Measurements from ENCODE around the gene CD81. TPM values are rescaled to one million over a fixed set of nuclear protein-coding genes. Genes with fewer than 3 reads are reported as not detected.

Gene CD81
- total and polyA plus RNA-seq, 10 of the 15 experiments (the other 5 are each of a cell fraction or from before 2014, with no cell fraction given), result 2.0 to 145 (median 57.2) TPM

GRCh38 chr11:2419638-2420501, 42.8 kb downstream of the CD81 start:
- ChIA-PET POLR2A (interaction anchor here (0.7 to 1.4 kb wide), 2 partner anchors 22 to 114 kb away, joined by 3 read pairs; no protein-coding TSS in a partner anchor), RAD21 (ENCODE audit: unreplicated experiment) (interaction anchor here (0.7 to 7.3 kb wide), 13 partner anchors 19 to 234 kb away, joined by 3 to 187 read pairs (median 3); partner anchors contain the start of genes C11orf21, TSPAN32 and TSSC4), SMC1A (ENCODE audit: uncharacterized antibody, unreplicated experiment) (interaction anchor here (0.9 to 3.4 kb wide), 7 partner anchors 111 to 221 kb away, joined by 3 to 60 read pairs (median 3); no protein-coding TSS in a partner anchor), CTCF (interaction anchor here (0.6 to 9.5 kb wide), 20 partner anchors 11 to 493 kb away, joined by 3 to 271 read pairs (median 4); partner anchors contain the start of genes C11orf21, TSPAN32 and TSSC4)
- Histone ChIP-seq H3K27me3 (replicated peaks in 1 of 2; ENCODE audit: control insufficient read depth in 2 of 2, insufficient read depth in 2 of 2, low read length in 1 of 2) (no peaks in the 10 kb centered on the region), H3K9me3 (replicated peaks; ENCODE audit: control insufficient read depth, insufficient read depth, low read length) (no peaks in the 10 kb centered on the region), H3K79me2 (ENCODE audit: control insufficient read depth, insufficient read depth, low read length) (no peaks in the 10 kb centered on the region), H3K4me3 (no peak overlapping the region), H3K4me1 (ENCODE audit: control insufficient read depth, insufficient read depth, low read length) (no peaks in the 10 kb centered on the region), H4K20me1 (ENCODE audit: control insufficient read depth, insufficient read depth) (no peaks in the 10 kb centered on the region), H2AFZ (ENCODE audit: control insufficient read depth, low read depth, low read length) (no peak overlapping the region), H3K27ac (ENCODE audit: control insufficient read depth, insufficient read depth) (no peak overlapping the region), H3K9ac (ENCODE audit: control insufficient read depth, insufficient read depth, low read length) (no peak overlapping the region), H3K36me3 (ENCODE audit: control insufficient read depth in 2 of 2, insufficient read depth in 2 of 2, low read length in 1 of 2) (no peaks in the 10 kb centered on the region), H3K4me2 (ENCODE audit: control insufficient read depth, insufficient read depth) (no peak overlapping the region)
- FAIRE-seq (peak; percentile 70), DNase-seq (ENCODE audit: low read depth, low spot score) (peak; percentile 16), ATAC-seq (peak; percentile 89)
- intact Hi-C loops (cut with micrococcal nuclease; ENCODE audit: unreplicated experiment), result loop anchor here (1.0 to 10.0 kb wide), 3 partner anchors 65 to 223 kb away; no protein-coding TSS in a partner anchor
- in situ Hi-C loops (cut with MboI), result loop anchor here (5.0 kb wide), 2 partner anchors 108 to 218 kb away; no protein-coding TSS in a partner anchor
- TF ChIP-seq IRF3 (IDR thresholded peaks at IDR 0.05) (no peak), BHLHE40 (IDR thresholded peaks at IDR 0.05; ENCODE audit: borderline replicate concordance in 1 of 2, low read depth in 2 of 2, low read length in 1 of 2) (peak; percentile 49 to 60; a peak in 2 of 4 replicates), ATF3 (IDR thresholded peaks at IDR 0.05; ENCODE audit: borderline replicate concordance, extremely low read depth, low read depth, low read length) (no peak), YY1 (IDR thresholded peaks at IDR 0.05; ENCODE audit: low read depth, low read length) (0 out of 2 replicates have a peak, but pooled peaks have one; percentile 54), RAD21 (IDR thresholded peaks at IDR 0.05; ENCODE audit: insufficient read depth, low read depth, low read length) (peak; percentile 79), SRF (IDR thresholded peaks at IDR 0.05; ENCODE audit: low read depth in 2 of 2, low read length in 2 of 2) (no peak), MEF2A (IDR thresholded peaks at IDR 0.05; ENCODE audit: insufficient read depth, low read depth, low read length) (no peak), SMC3 (IDR thresholded peaks at IDR 0.05; ENCODE audit: borderline replicate concordance, low read length) (peak; percentile 98)
- TF ChIP-seq, protein P1, sequence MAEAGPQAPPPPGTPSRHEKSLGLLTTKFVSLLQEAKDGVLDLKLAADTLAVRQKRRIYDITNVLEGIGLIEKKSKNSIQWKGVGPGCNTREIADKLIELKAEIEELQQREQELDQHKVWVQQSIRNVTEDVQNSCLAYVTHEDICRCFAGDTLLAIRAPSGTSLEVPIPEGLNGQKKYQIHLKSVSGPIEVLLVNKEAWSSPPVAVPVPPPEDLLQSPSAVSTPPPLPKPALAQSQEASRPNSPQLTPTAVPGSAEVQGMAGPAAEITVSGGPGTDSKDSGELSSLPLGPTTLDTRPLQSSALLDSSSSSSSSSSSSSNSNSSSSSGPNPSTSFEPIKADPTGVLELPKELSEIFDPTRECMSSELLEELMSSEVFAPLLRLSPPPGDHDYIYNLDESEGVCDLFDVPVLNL (IDR thresholded peaks at IDR 0.05; ENCODE audit: low read depth, low read length), result 0 out of 2 replicates have a peak, but pooled peaks have one; percentile 32
- TF ChIP-seq, protein P2, sequence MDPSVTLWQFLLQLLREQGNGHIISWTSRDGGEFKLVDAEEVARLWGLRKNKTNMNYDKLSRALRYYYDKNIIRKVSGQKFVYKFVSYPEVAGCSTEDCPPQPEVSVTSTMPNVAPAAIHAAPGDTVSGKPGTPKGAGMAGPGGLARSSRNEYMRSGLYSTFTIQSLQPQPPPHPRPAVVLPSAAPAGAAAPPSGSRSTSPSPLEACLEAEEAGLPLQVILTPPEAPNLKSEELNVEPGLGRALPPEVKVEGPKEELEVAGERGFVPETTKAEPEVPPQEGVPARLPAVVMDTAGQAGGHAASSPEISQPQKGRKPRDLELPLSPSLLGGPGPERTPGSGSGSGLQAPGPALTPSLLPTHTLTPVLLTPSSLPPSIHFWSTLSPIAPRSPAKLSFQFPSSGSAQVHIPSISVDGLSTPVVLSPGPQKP (IDR thresholded peaks at IDR 0.05; ENCODE audit: low read depth, low read length), result no peak
- TF ChIP-seq, protein P3, sequence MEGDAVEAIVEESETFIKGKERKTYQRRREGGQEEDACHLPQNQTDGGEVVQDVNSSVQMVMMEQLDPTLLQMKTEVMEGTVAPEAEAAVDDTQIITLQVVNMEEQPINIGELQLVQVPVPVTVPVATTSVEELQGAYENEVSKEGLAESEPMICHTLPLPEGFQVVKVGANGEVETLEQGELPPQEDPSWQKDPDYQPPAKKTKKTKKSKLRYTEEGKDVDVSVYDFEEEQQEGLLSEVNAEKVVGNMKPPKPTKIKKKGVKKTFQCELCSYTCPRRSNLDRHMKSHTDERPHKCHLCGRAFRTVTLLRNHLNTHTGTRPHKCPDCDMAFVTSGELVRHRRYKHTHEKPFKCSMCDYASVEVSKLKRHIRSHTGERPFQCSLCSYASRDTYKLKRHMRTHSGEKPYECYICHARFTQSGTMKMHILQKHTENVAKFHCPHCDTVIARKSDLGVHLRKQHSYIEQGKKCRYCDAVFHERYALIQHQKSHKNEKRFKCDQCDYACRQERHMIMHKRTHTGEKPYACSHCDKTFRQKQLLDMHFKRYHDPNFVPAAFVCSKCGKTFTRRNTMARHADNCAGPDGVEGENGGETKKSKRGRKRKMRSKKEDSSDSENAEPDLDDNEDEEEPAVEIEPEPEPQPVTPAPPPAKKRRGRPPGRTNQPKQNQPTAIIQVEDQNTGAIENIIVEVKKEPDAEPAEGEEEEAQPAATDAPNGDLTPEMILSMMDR (IDR thresholded peaks at IDR 0.05 in 2 of 3, conservative IDR thresholded peaks at IDR 0.05 in 1 of 3; ENCODE audit: control insufficient read depth in 2 of 3, extremely low read depth in 1 of 3, insufficient read depth in 1 of 3, low read depth in 3 of 3, low read length in 3 of 3), result peak; percentile 81 to 90 (median 82)
- BruUV-seq (replicated peaks), result no TSS peak
- whole genome bisulfite sequencing (ENCODE audit: insufficient coverage, insufficient replicate concordance, low lambda C conversion rate, missing lambda C conversion rate), result 27% methylated on average over 31 of the region's 36 CpGs

Data from GM12878 (cell line).